Smooth muscle cell (in vitro differentiated cells): ENCODE data around the gene MACROD2. TPM values are rescaled to one million over a fixed set of nuclear protein-coding genes. Genes with fewer than 3 reads are reported as not detected.

Source experiments
- DNase-seq: peaks from one replicate; lab custom pipeline; 2025; ENCODE audit not compliant: unreplicated experiment; lab: John Stamatoyannopoulos, UW
- H2AFZ ChIP-seq: fragments of 200-600 bp; sonication (generic); 2 replicates; pipeline ENCODE4 v1.6.0; 2016; ENCODE audit warnings: antibody characterized with exemption, low read depth, mild to moderate bottlenecking
- H3F3A ChIP-seq: fragments of 200-600 bp; sonication (generic); 2 replicates; pipeline ENCODE4 v1.6.0; 2017; ENCODE audit warnings: antibody characterized with exemption, low read depth
- H3K27ac ChIP-seq: fragments of 200-600 bp; sonication (generic); 2 replicates; pipeline ENCODE4 v1.5.1; 2016; ENCODE audit warnings: low read depth, mild to moderate bottlenecking
- H3K27me3 ChIP-seq: fragments of 200-600 bp; sonication (generic); 2 replicates; pipeline ENCODE4 v1.6.1; 2016; ENCODE audit warnings: low read depth, mild to moderate bottlenecking
- H3K36me3 ChIP-seq: fragments of 200-600 bp; sonication (generic); 2 replicates; pipeline ENCODE4 v1.5.1; 2016; ENCODE audit warnings: low read depth
- H3K4me1 ChIP-seq: fragments of 200-600 bp; sonication (generic); 2 replicates; pipeline ENCODE4 v1.5.1; 2016; ENCODE audit warnings: low read depth
- H3K4me2 ChIP-seq: fragments of 200-600 bp; sonication (generic); 2 replicates; pipeline ENCODE4 v1.6.0; 2016; ENCODE audit warnings: mild to moderate bottlenecking
- H3K4me3 ChIP-seq: fragments of 200-600 bp; sonication (generic); 2 replicates; pipeline ENCODE4 v1.5.1; 2016; ENCODE audit warnings: mild to moderate bottlenecking
- H3K79me2 ChIP-seq: fragments of 200-600 bp; sonication (generic); 2 replicates; pipeline ENCODE4 v1.6.0; 2016; ENCODE audit warnings: low read depth, mild to moderate bottlenecking
- H3K9ac ChIP-seq: fragments of 200-600 bp; sonication (generic); 2 replicates; pipeline ENCODE4 v1.6.0; 2016; ENCODE audit warnings: low read depth
- H3K9me3 ChIP-seq: fragments of 200-600 bp; sonication (generic); replicated peaks from 2 replicates; pipeline ENCODE4 v1.5.1; 2016; ENCODE audit warnings: low read depth
- H4K20me1 ChIP-seq: fragments of 200-600 bp; sonication (generic); 2 replicates; pipeline ENCODE4 v1.6.0; 2016; ENCODE audit warnings: low read depth
- CTCF ChIP-seq: fragments of 200-600 bp; sonication (generic); IDR thresholded peaks from 2 replicates; pipeline ENCODE4 v1.5.1; 2017; ENCODE audit warnings: borderline replicate concordance, mild to moderate bottlenecking, antibody characterized with exemption; ENCODE audit not compliant: insufficient read depth, poor library complexity, severe bottlenecking
- WGBS: methylation state at CpG from one replicate; pipeline ENCODE4 v1.1.7; 2016; ENCODE audit warnings: low lambda C conversion rate; 5-methylcytosine and 5-hydroxymethylcytosine counted together
- polyA plus RNA-seq: library from polyadenylated mRNA; unstranded; fragments of >200 nt; fragmentation: Nextera tagmentation; extraction: Ambion mirVana; gene quantifications from 2 replicates; pipeline ENCODE4 v1.2.1, GENCODE V29; 2016
- total RNA-seq: library from RNA; depleted of rRNA; stranded (reverse); fragments of >200 nt; gene quantifications from 2 replicates; pipeline ENCODE4 v1.2.3, GENCODE V29; 2014

Gene MACROD2
- total and polyA plus RNA-seq, 2 experiments from 2014 or later, result 0.04 to 0.32 TPM

GRCh38 chr20:15708984-15709598 is 1713.8 kb downstream of the MACROD2 start:
- Histone ChIP-seq H3K9me3 (no peaks in the 10 kb centered on the region), H4K20me1 (no peaks in the 10 kb centered on the region), H3K27me3 (no peaks in the 10 kb centered on the region), H3K36me3 (no peaks in the 10 kb centered on the region), H3K4me2 (no peak overlapping the region), H3K27ac (no peak overlapping the region), H3K4me1 (peaks cover 2% of the 10 kb centered on the region), H3K4me3 (no peak overlapping the region), H2AFZ (no peak overlapping the region), H3K9ac (no peak overlapping the region), H3K79me2 (no peaks in the 10 kb centered on the region), H3F3A (no peaks in the 10 kb centered on the region)
- TF ChIP-seq CTCF, result peak; percentile 69
- no peak for DNase-seq
- WGBS, result 39% methylated on average over 9 of the region's 9 CpGs

GRCh38 chr20:15710636-15711035 is 1715.3 kb downstream of the MACROD2 start:
- H3K9ac ChIP-seq, result no peak overlapping the region
- H3K9me3 ChIP-seq, result no peaks in the 10 kb centered on the region
- H3K4me1 ChIP-seq, result peaks cover 16% of the 10 kb centered on the region
- H3K79me2 ChIP-seq, result no peaks in the 10 kb centered on the region
- H3K27me3 ChIP-seq, result no peaks in the 10 kb centered on the region
- no peaks in the 10 kb centered on the region for H3F3A ChIP-seq
- no peak overlapping the region for H2AFZ ChIP-seq
- H3K27ac ChIP-seq, result no peak overlapping the region
- H4K20me1 ChIP-seq, result no peaks in the 10 kb centered on the region
- no peaks in the 10 kb centered on the region for H3K36me3 ChIP-seq
- over 99% methylated on average over 5 of the region's 5 CpGs for WGBS
- no peak overlapping the region for H3K4me3 ChIP-seq
- DNase-seq, result no peak
- no peak for TF ChIP-seq CTCF
- no peak overlapping the region for H3K4me2 ChIP-seq

- Histone ChIP-seq H4K20me1 (no peaks in the 10 kb centered on the region), H2AFZ (no peak overlapping the region), H3K27me3 (no peaks in the 10 kb centered on the region), H3K4me1 (peaks cover 21% of the 10 kb centered on the region), H3K9me3 (no peaks in the 10 kb centered on the region), H3K27ac (no peak overlapping the region), H3K36me3 (no peaks in the 10 kb centered on the region), H3K9ac (no peak overlapping the region), H3K79me2 (no peaks in the 10 kb centered on the region), H3K4me2 (no peak overlapping the region), H3K4me3 (no peak overlapping the region), H3F3A (no peaks in the 10 kb centered on the region)
- TF ChIP-seq CTCF, result no peak
- DNase-seq, result no peak
- 93% methylated on average over 7 of the region's 7 CpGs for WGBS
These were observed 1715.9 kb downstream of the MACROD2 start for GRCh38 chr20:15711177-15711576.

GRCh38 chr20:15716256-15716655 is 1720.9 kb downstream of the MACROD2 start:
- TF ChIP-seq CTCF, result no peak
- H3K27me3 ChIP-seq, result no peaks in the 10 kb centered on the region
- peaks cover 25% of the 10 kb centered on the region for H3K4me1 ChIP-seq
- WGBS, result 86% methylated on average over 5 of the region's 5 CpGs
- no peaks in the 10 kb centered on the region for H4K20me1 ChIP-seq
- DNase-seq, result no peak
- H3K27ac ChIP-seq, result no peak overlapping the region
- H3K4me2 ChIP-seq, result no peak overlapping the region
- no peaks in the 10 kb centered on the region for H3K36me3 ChIP-seq
- H3K4me3 ChIP-seq, result no peak overlapping the region
- H3K9ac ChIP-seq, result no peak overlapping the region
- peak overlapping the region; percentile 63 for H2AFZ ChIP-seq
- H3K79me2 ChIP-seq, result no peaks in the 10 kb centered on the region
- H3F3A ChIP-seq, result no peaks in the 10 kb centered on the region
- no peaks in the 10 kb centered on the region for H3K9me3 ChIP-seq
